ENCODE results near the gene OPCML.

GRCh38 chr11:133325711-133326110 lies 206.6 kb downstream of the OPCML start:
- TF ChIP-seq CTCF (IDR thresholded peaks at IDR 0.05): no peak
- no peak for TF ChIP-seq POLR2A (IDR thresholded peaks at IDR 0.05)
- TF ChIP-seq EP300 (IDR thresholded peaks at IDR 0.05): no peak

Data from suprapubic skin (tissue), 3 donors.